HG03280 (cell line): ENCODE measurements around the gene HOMEZ.
"Not testable (repeated sequence)": the region's sequence is repeated elsewhere in the genome, so short reads cannot be mapped to it uniquely, and the experiment has no call there.

Experiments
- ATAC-seq: cut with Tn5 transposase; IDR thresholded peaks from one replicate; pipeline ENCODE4 v1.9.1; 2021; ENCODE audit warnings: mild to moderate bottlenecking, moderate library complexity; ENCODE audit not compliant: unreplicated experiment

The HOMEZ gene

GRCh38 chr14:23285530-23286019 lies 357 bp downstream of the HOMEZ start:
- peak; percentile 18 for ATAC-seq

- ATAC-seq, result no peak
Measured at GRCh38 chr14:23284654-23285529, 1.0 kb downstream of the HOMEZ start.

GRCh38 chr14:23281247-23281646 lies 4.7 kb downstream of the HOMEZ start:
- ATAC-seq, result no peak

- ATAC-seq, result not testable (repeated sequence)
Measured at GRCh38 chr14:23277928-23278327, 8.0 kb downstream of the HOMEZ start.

GRCh38 chr14:23277189-23277588 lies 8.7 kb downstream of the HOMEZ start:
- no peak for ATAC-seq

- no peak for ATAC-seq
Measured at GRCh38 chr14:23275412-23275811, 10.5 kb downstream of the HOMEZ start.

GRCh38 chr14:23269193-23269592 lies 16.7 kb downstream of the HOMEZ start:
- ATAC-seq, result no peak

- ATAC-seq, result not testable (repeated sequence)
Measured at GRCh38 chr14:23260849-23261248, 25.1 kb downstream of the HOMEZ start.

GRCh38 chr14:23259426-23259825 lies 26.5 kb downstream of the HOMEZ start:
- ATAC-seq, result no peak

- no peak for ATAC-seq
Measured at GRCh38 chr14:23258256-23258655, 27.7 kb downstream of the HOMEZ start.

GRCh38 chr14:23252420-23253333 lies 33.3 kb downstream of the HOMEZ start:
- ATAC-seq, result no peak

- ATAC-seq, result no peak
Measured at GRCh38 chr14:23252006-23252405, 33.9 kb downstream of the HOMEZ start.

- ATAC-seq, result no peak
Measured at GRCh38 chr14:23249824-23250223, 36.1 kb downstream of the HOMEZ start.

GRCh38 chr14:23248601-23249000 lies 37.3 kb downstream of the HOMEZ start:
- ATAC-seq, result no peak

GRCh38 chr14:23245282-23245681 lies 40.6 kb downstream of the HOMEZ start:
- ATAC-seq, result no peak

GRCh38 chr14:23243066-23243465 lies 42.9 kb downstream of the HOMEZ start:
- ATAC-seq, result no peak

- no peak for ATAC-seq
Measured at GRCh38 chr14:23242076-23242475, 43.9 kb downstream of the HOMEZ start.

- not testable (repeated sequence) for ATAC-seq
Measured at GRCh38 chr14:23241061-23241715, 44.7 kb downstream of the HOMEZ start.

GRCh38 chr14:23240661-23241060 lies 45.3 kb downstream of the HOMEZ start:
- ATAC-seq, result no peak

GRCh38 chr14:23237772-23238594 lies 47.9 kb downstream of the HOMEZ start, which contains the start of gene RNF212B:
RNF212B (plus strand) TSS chr14:23237936; CDS start chr14:23240346, 2,410 bp downstream.
- ATAC-seq, result no peak
